GM19395 (cell line): ENCODE results near the gene PCSK7.
"Not testable (repeated sequence)": the region's sequence is repeated elsewhere in the genome, so short reads cannot be mapped to it uniquely, and the experiment has no call there.

Experiments
- ATAC-seq: cut with Tn5 transposase; IDR thresholded peaks from one replicate; pipeline ENCODE4 v1.9.1; 2021; ENCODE audit warnings: mild to moderate bottlenecking, moderate library complexity; ENCODE audit not compliant: unreplicated experiment

Gene PCSK7, protein sequence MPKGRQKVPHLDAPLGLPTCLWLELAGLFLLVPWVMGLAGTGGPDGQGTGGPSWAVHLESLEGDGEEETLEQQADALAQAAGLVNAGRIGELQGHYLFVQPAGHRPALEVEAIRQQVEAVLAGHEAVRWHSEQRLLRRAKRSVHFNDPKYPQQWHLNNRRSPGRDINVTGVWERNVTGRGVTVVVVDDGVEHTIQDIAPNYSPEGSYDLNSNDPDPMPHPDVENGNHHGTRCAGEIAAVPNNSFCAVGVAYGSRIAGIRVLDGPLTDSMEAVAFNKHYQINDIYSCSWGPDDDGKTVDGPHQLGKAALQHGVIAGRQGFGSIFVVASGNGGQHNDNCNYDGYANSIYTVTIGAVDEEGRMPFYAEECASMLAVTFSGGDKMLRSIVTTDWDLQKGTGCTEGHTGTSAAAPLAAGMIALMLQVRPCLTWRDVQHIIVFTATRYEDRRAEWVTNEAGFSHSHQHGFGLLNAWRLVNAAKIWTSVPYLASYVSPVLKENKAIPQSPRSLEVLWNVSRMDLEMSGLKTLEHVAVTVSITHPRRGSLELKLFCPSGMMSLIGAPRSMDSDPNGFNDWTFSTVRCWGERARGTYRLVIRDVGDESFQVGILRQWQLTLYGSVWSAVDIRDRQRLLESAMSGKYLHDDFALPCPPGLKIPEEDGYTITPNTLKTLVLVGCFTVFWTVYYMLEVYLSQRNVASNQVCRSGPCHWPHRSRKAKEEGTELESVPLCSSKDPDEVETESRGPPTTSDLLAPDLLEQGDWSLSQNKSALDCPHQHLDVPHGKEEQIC

DNA sequence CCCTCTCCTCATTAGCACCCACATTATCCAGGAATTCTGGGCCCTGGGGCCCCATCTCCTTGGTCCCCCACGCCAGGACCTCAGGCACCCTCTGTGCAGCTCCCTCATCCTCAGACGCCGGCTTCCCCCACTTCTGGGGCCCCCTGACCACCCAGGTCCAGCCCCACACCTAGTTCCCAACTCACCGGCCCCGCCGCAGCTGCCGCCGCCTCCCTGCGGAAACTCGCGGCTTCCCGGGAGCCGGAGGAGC, at the start of gene PCSK7:
Gene PCSK7, minus strand, starts transcription at position 232 of the 250 bp plus-strand sequence. CDS start 2,229 bp downstream, outside the sequence.
- no peak for ATAC-seq

DNA sequence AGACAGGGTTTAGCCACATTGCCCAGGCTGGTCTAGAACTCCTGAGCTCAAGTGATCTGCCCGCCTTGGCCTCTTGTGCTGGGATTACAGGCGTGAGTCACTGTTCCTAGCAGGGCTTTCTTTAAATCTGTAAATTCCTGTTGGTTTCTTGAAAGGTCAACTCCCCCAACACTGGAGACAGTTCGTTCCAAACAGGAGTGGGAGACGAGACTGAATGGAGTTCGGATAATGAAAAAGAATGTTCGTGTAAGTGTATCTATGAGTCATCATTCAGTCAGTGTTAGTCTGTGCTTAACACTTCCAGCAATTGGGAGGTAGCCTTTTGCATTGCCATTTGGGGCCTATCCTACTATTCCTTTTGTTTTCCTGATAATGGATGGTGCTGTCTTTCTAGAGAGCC, 49.3 kb upstream of the PCSK7 start:
- no peak for ATAC-seq

DNA sequence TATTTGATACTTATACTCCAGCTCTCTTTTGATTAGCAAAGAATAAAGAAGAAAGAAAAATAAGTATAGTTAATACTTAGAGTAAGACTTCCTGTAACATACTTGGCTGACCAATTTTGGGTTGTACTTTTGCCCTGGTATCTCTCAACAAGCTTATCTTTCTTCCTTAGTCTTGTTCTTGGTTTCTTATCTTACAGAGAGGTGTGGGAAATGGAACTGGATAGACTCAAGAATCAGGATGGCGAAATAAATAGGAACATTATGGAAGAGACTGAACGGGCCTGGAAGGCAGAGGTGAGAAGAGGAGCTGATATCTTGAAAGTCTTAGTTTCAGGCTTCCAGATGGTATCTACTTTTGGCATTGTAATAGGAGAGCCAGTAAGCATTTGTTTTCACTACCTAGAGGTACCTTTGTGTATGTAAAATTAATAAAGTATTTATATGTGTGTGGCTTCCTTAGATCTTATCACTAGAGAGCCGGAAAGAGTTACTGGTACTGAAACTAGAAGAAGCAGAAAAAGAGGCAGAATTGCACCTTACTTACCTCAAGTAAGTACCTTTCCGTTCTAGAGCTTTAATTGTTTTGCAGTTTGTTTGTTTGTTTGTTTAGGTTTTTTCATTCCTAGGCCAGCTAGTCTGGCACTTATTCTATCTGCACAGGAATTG, 48.0 kb upstream of the PCSK7 start:
- no peak for ATAC-seq

DNA sequence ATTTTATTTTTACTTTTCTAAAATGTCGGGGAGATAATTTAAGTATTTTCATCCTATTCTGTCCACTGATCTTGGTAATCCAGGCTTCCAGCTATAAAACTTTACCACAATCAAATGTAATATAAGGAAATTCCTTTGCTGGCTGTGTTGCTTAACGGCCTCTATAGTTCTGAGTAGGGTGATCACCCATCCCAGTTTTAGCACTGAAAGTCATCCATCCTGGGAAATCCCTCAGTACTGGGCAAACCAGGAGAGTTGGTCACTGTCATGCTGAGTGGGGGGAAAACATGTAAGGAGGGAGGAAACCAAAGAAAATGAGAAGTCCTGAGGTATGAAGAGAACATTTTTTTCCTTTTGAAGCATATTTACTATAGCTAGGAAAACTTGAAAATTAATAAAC, 46.5 kb upstream of the PCSK7 start:
- ATAC-seq, result no peak

- ATAC-seq, result no peak
Observed at GRCh38 chr11:117273550-117274289, 41.8 kb upstream of the PCSK7 start.

GRCh38 chr11:117272175-117272574, 40.3 kb upstream of the PCSK7 start:
- not testable (repeated sequence) for ATAC-seq

DNA sequence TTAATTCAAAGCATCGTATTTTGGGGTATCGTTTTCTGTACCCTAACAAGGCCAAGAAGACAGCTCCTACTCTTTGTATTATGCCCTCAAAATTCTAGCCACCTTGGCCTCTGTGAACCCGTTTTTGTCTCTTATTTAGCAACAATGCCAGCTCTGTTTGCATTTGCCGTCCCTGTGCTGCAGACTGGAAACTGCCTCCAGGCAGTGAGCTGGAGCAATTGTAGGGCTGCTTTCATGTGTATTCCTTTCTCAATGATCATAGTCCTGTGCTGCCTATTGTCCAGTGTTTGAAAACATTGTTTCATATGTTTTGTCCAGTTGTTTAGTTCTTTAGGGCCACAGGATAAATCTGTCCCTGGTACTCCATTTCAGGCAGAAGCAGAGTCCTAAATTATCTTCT, 39.3 kb upstream of the PCSK7 start:
- ATAC-seq, result no peak

DNA sequence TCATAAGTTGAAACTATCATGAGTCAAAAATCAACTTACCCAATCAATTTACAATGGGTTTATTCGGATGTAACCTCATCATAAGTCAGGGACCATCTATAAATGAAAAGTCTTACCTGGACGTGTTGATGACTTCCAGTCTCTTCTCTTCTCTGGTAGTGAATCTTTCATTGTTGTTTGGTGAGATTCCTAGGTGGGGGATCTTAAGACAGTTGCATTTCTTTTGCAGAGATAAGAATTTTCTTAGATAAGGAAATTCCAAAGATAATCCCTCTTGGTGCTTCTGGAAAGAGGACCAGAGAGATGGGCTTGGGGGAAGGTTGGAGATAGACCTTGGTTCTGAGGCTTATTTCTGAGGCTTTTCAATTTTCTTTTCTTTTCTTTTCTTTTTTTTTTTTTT, 38.0 kb upstream of the PCSK7 start:
- no peak for ATAC-seq

DNA sequence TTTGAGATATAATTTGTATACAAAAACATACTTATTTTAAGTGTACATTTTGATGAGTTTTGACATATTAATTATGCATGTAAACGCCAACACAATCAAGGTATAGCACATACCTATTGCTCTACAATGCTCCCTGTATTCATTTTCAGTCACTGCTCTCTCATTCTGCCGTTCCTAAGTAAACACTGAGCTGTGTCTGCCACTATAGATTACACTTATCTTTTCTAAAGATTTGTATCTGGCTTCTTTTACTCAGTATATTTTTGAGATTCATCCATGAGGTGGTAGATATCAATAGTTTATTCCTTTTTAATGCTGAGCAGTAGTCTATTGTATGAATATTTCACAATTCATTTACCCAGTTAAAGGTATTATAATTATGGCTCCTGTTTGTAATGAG, 33.9 kb upstream of the PCSK7 start:
- ATAC-seq, result no peak

DNA sequence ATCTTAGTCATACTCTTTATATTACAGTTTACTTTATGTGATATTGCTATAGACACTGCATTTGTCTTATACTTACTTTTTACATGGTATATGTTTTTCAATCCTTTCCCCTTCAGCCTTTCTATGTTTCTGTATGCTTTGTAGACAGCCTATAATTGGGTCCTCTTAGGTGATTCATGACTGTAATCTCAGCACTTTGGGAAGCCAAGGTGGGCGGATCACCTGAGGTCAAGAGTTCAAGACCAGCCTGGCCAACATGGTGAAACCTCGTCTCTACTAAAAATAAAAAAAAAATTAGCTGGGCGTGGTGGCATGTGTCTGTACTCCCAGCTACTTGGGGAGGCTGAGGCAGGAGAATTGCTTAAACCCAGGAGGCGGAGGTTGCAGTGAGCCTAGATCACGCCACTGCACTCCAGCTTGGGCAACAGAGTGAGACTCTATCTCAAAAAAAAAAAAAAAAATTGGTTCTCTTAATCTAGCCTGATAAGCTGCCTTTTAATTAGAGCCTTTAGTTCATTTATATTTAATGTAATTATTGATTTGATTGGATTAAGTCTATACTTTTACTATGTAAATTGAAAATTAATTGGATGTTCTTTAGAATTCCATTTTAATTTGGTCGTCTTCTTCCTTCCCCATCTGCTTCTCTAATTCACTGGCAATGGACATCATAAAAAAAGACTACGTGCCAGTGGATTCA, 32.9 kb upstream of the PCSK7 start:
- not testable (repeated sequence) for ATAC-seq

- no peak for ATAC-seq
Observed at GRCh38 chr11:117259417-117259816, 27.5 kb upstream of the PCSK7 start.

DNA sequence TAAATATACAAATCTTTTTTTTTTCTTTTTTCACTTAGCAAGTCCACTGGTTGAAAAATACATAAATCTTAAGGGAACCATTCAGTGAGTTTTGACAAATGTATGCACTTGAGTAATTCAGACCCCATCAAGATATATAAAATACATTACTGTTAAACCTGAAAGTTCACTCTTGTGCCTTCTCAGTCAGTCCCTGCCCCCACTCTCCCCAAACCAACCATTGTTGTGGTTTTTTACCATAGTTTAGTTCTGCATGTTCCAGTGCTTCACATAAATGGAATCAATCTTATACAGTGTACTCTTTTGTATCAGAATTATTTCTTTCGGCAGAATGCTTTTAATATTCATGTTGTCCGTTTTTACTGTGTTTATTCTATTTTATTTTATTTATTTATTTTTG, 26.7 kb upstream of the PCSK7 start:
- no peak for ATAC-seq

DNA sequence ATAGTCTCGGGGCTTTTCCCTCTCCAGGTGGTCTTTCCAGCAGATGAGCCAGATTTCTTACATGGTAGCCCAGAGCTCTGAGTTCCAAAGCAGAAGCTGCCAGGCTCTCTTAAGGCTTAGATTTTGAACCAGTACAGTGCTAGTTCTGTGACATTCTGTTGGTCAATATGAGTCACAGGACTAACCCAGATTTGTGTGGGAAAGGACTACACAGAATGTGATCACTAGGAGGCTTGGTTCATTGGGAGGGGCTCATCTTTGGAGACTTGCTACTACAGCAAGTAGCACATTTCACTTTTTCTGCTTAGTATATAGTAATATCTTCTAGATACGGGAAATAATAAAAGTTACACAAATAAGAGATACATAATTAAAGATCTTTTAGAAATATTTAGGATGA, 24.7 kb upstream of the PCSK7 start:
- no peak for ATAC-seq

DNA sequence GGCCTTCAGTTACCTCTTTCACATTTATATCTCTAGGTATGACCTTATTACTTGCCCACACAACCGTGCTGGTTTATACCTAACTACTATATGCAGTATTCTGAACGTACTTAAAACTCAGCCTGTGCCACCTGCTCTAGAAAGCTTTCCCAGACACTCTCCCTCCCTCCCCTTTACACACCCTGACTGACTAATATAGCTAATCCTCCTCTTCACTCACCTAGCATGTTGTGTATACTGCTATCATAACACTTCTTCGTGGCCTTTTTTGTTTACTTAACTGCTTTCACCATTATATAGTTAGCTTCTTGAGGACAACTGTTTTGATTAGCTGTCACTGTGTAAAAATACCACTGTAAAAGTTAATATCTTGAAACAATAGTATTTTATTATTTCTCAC, 24.1 kb upstream of the PCSK7 start:
- no peak for ATAC-seq

DNA sequence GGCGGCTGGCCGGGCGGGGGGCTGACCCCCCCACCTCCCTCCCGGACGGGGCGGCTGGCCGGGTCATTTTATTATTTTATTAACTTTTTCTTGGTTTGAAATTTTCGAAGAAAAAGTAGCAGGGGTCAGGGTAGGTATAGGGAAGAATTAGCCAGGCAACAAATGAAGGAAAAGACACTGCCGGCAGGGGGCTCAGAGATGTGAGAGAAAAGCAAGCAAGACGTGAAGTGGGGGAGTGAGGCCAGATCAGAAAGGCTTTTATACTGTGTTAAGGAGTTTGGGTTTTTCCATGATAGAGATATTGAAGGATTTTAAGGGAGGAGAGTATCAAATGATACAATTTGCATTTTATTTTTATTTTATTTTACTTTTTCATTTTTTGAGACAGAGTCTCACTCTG, 19.6 kb upstream of the PCSK7 start:
- no peak for ATAC-seq

DNA sequence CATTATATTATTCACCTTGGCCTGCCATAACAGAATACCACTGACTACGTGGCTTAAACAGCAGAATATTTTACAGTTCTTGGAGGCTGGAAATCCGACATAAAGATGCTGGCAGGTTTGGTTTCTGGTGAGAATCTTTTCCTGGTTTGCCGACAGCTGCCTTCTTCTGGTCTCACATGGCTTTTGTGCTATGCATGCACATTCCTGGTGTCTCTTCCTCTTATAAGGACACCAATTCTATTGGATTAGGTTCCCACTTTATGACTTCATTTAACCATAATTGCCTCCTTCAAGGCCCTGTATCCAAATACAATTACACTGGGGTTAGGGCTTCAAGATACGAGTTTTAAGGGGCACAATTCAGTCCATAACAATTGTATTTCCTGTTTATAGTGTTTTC, 17.7 kb upstream of the PCSK7 start:
- no peak for ATAC-seq

GRCh38 chr11:117248341-117248740, 16.5 kb upstream of the PCSK7 start:
- ATAC-seq, result no peak

GRCh38 chr11:117239295-117239694, 7.4 kb upstream of the PCSK7 start:
- no peak for ATAC-seq

DNA sequence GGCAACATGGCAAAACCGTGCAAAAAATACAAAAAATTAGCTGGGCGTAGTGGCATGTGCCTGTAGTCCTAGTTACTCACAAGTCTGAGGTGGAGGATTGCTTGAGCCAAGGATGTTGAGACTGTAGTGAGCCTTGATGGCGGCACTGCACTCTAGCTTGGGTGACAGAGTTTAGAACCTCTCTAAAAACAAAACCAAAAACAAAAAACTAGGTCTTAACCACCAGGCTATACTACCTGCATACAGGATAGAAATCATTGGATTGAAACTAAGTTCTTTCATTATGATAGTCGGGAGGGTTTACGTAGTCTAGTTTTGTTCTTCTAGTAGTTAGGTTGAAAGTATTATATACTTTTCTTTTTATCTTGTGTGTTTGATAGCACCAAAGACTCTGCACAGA, 6.3 kb upstream of the PCSK7 start:
- no peak for ATAC-seq

GRCh38 chr11:117232911-117233409, 1.1 kb upstream of the PCSK7 start:
- ATAC-seq, result no peak
